HepG2 (cell line): ENCODE data around the gene HACE1.

Source experiments
- CTCF ChIP-seq: sonication (generic); formaldehyde crosslinking; IDR thresholded peaks from 2 replicates; pipeline ENCODE4 v1.5.0; 2020; ENCODE audit warnings: mild to moderate bottlenecking, missing genetic modification reagents, moderate library complexity
- FOXP4 ChIP-seq: sonication (generic); formaldehyde crosslinking; IDR thresholded peaks from 2 replicates; pipeline ENCODE4 v1.4.0; 2020; ENCODE audit warnings: missing genetic modification reagents
- PAF1 ChIP-seq: IDR thresholded peaks from 2 replicates; pipeline ENCODE4 v1.6.1; 2016; ENCODE audit warnings: missing genetic modification reagents, missing compliant biosample characterization
- POLR2AphosphoS2 ChIP-seq: IDR thresholded peaks from 2 replicates; pipeline ENCODE4 v1.6.1; 2011; ENCODE audit warnings: low read depth, low read length, improper control_type of control experiment
- RFXAP ChIP-seq: sonication (generic); formaldehyde crosslinking; IDR thresholded peaks from 2 replicates; pipeline ENCODE4 v1.4.0; 2020; ENCODE audit warnings: missing genetic modification reagents, borderline replicate concordance
- ZNF512B ChIP-seq: sonication (generic); formaldehyde crosslinking; IDR thresholded peaks from 2 replicates; pipeline ENCODE4 v1.5.1; 2020; ENCODE audit warnings: missing genetic modification reagents, mild to moderate bottlenecking, borderline replicate concordance

GRCh38 chr6:104859225-104860146 lies at the start of gene HACE1:
- TF ChIP-seq FOXP4 (CRISPR knock-in tag) (peak; percentile 66; the same call in 1 of the 2 replicates), POLR2AphosphoS2 (no peak), CTCF (peak; percentile 34; the same call in 1 of the 2 replicates), PAF1 (CRISPR knock-in tag) (no peak), ZNF512B (0 out of 2 replicates have a peak, but pooled peaks have one; percentile 36), RFXAP (CRISPR knock-in tag) (peak; percentile 80; the same call in 1 of the 2 replicates)
